GM12892 (cell line): ENCODE data around the gene DHDDS.

Source experiments
- DNase-seq: peaks from one replicate; pipeline ENCODE4 v3.0.0; 2011; ENCODE audit not compliant: insufficient read length
- FAIRE-seq: peaks from 2 replicates; lab custom pipeline; 2011; peaks lifted over from hg19 to GRCh38; lab: Jason Lieb, UNC
- POLR2A ChIP-seq: IDR thresholded peaks from 2 replicates; pipeline ENCODE4 v1.6.1; 2011; ENCODE audit warnings: low read depth, low read length, control low read depth
- POLR2AphosphoS5 ChIP-seq: IDR thresholded peaks from 2 replicates; pipeline ENCODE4 v1.6.1; 2011; ENCODE audit warnings: low read depth, low read length, control low read depth
- TAF1 ChIP-seq: IDR thresholded peaks from 2 replicates; pipeline ENCODE4 v1.6.1; 2011; ENCODE audit warnings: low read depth, mild to moderate bottlenecking, control low read depth, low read length, borderline replicate concordance

The DHDDS gene

GRCh38 chr1:26405281-26405915 is 26.7 kb upstream of the DHDDS start:
- DNase-seq (no peak), FAIRE-seq (no peak)
- TF ChIP-seq POLR2AphosphoS5 (no peak), TAF1 (no peak), POLR2A (no peak)

DNA sequence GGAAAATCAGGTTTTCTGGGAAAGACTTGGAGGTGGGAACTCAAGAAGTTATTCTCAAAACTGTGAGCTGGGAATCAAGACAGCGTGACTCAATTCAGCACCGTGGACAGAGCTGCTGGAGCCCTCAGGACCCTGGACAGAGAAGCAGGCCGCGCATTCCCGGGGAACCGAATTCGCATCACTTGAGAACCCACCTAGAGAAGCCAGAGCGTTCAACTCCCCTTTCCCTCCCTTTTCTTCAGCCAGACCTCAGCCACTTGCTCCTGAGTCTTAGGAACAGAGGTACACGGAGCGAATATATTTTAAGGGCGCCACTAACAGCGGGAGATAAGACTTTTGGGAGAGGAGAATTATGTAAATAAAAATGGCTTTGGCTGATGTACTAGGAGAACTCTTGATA is 23.5 kb upstream of the DHDDS start:
- TF ChIP-seq POLR2AphosphoS5 (no peak), TAF1 (no peak), POLR2A (no peak)
- FAIRE-seq: no peak
- no peak for DNase-seq

DNA sequence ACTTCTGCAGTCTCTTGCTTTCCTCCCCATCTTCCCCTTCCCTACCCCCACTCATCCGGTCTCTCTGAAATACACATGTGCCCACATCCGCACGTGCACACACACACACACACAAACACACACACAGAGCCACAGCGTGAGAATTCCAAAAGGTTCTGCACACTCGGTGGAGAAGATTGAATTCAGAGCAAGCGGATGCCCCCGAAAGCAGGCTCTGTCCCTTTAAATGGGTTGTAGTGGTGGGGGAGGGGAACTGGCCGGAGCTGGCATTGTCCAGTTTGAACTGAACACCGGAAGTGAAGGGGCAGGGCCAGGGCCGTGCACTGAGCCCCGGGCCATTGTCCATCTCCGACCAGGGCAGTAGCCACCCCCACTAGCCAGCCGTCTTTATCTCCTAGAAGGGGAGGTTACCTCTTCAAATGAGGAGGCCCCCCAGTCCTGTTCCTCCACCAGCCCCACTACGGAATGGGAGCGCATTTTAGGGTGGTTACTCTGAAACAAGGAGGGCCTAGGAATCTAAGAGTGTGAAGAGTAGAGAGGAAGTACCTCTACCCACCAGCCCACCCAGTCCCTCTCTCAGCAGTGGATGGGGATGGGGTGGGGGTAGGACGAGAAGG is 22.8 kb upstream of the DHDDS start:
- no peak for FAIRE-seq
- no peak for DNase-seq
- TF ChIP-seq POLR2AphosphoS5 (no peak), POLR2A (no peak), TAF1 (no peak)

DNA sequence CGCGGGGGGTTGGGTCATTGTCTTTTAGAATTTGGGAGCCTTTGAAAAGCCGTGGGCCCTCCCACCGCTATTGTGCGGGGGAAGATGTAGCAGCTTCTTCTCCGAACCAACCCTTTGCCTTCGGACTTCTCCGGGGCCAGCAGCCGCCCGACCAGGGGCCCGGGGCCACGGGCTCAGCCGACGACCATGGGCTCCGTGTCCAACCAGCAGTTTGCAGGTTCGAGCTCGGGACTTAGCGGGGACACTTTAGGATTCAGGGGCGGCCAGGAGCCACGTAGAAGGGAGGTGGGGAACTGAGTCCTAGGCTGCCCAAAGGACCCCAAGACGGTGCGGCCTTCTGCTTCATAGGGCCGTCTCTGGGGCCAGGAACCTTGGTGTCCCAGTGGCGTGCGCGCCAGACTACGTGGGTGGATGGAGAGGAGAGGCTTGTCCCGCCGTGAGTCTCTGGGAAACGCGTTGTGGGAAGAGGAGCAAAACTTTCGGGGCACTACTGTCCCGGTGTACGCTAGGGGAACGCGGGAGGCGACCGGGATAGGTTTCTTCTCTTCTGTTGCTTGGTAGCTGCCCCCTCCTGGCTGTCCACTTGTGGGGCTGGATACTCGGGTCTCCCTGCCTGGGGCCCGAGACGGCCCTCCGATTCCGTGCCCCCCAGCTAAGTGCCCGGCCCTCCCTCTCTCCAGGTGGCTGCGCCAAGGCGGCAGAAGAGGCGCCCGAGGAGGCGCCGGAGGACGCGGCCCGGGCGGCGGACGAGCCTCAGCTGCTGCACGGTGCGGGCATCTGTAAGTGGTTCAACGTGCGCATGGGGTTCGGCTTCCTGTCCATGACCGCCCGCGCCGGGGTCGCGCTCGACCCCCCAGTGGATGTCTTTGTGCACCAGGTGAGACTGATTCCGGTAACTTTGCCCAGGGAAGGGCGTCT is 21.2 kb upstream of the DHDDS start, which contains the start of gene LIN28A:
Gene LIN28A, plus strand, starts transcription at position 112 of the 918 bp plus-strand sequence. Its CDS starts 75 bp downstream, at position 187.
- no peak for DNase-seq
- TF ChIP-seq POLR2AphosphoS5 (no peak), POLR2A (no peak), TAF1 (no peak)
- no peak for FAIRE-seq

- FAIRE-seq: no peak
- no peak for TF ChIP-seq POLR2A
- TF ChIP-seq TAF1: no peak
- TF ChIP-seq POLR2AphosphoS5: no peak
- DNase-seq: no peak
Measured at GRCh38 chr1:26411624-26412074, 20.5 kb upstream of the DHDDS start.

GRCh38 chr1:26412180-26412840 is 19.8 kb upstream of the DHDDS start:
- DNase-seq (no peak), FAIRE-seq (no peak)
- no peak for TF ChIP-seq POLR2AphosphoS5
- no peak for TF ChIP-seq POLR2A
- no peak for TF ChIP-seq TAF1

DNA sequence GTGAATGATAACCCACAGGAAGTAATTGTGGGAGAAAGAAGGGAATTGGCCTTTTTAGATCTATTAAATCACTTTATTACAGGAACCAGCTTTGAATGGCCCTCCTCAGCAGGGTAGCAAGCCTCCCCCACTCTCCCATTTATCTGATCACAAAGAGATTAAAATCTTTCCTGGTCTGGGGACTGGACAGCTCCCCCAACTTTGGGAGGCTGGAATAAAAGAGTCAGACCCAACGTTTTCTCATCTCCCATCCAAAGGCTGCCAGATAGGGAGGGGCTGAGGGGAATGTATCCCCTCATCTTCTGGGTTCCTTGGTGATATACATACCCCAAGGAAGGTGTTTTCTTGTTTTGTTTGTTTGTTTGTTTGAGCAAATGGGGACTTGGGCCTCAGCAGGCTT is 19.1 kb upstream of the DHDDS start:
- FAIRE-seq (no peak), DNase-seq (no peak)
- TF ChIP-seq POLR2A (no peak), TAF1 (no peak), POLR2AphosphoS5 (no peak)

- no peak for TF ChIP-seq TAF1
- TF ChIP-seq POLR2AphosphoS5: no peak
- no peak for TF ChIP-seq POLR2A
- DNase-seq (peak; percentile 71), FAIRE-seq (peak; percentile 92)
Measured at GRCh38 chr1:26417111-26417759, 14.9 kb upstream of the DHDDS start.

DNA sequence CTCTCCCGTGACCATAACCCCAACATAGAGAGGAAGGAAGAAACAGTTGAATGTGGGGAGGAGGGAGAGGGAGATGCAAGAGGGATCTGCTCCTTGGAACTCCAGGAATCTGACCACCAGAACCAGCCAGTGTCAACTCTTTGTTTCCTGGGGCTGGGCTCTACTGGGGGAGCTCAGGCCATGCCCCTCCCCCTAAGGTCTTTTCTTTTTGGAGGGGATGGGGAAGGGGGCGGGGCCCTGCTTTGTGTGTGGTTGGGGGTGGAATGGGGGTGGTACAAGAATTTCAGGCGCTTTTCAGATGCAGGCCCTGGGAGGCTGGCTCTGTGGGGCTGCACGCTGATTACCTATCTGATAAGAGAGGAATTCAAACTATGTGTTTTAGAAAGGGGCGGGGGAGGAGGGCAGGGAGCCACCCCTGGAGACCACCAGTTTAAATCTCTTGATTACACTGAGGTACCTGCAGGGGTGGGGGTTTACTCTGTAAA is 13.2 kb upstream of the DHDDS start:
- no peak for FAIRE-seq
- TF ChIP-seq POLR2A (no peak), TAF1 (no peak), POLR2AphosphoS5 (no peak)
- no peak for DNase-seq

GRCh38 chr1:26419494-26419893 is 12.6 kb upstream of the DHDDS start:
- FAIRE-seq (no peak), DNase-seq (no peak)
- TF ChIP-seq POLR2A: no peak
- TF ChIP-seq TAF1: no peak
- TF ChIP-seq POLR2AphosphoS5: no peak

GRCh38 chr1:26429721-26430120 is 2.4 kb upstream of the DHDDS start:
- no peak for DNase-seq
- TF ChIP-seq TAF1 (no peak), POLR2A (no peak), POLR2AphosphoS5 (no peak)
- FAIRE-seq: no peak
